ENCODE measurements around the gene KLK4. TPM values are rescaled to one million over a fixed set of nuclear protein-coding genes. Genes with fewer than 3 reads are reported as not detected.

KLK4 gene, protein sequence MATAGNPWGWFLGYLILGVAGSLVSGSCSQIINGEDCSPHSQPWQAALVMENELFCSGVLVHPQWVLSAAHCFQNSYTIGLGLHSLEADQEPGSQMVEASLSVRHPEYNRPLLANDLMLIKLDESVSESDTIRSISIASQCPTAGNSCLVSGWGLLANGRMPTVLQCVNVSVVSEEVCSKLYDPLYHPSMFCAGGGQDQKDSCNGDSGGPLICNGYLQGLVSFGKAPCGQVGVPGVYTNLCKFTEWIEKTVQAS
- polyA plus RNA-seq (2013, experiment 1 of 4): not detected
- not detected for polyA plus RNA-seq (2013, experiment 2 of 4)
- polyA plus RNA-seq (2013, experiment 3 of 4): not detected
- polyA plus RNA-seq (2013, experiment 4 of 4): not detected

DNA sequence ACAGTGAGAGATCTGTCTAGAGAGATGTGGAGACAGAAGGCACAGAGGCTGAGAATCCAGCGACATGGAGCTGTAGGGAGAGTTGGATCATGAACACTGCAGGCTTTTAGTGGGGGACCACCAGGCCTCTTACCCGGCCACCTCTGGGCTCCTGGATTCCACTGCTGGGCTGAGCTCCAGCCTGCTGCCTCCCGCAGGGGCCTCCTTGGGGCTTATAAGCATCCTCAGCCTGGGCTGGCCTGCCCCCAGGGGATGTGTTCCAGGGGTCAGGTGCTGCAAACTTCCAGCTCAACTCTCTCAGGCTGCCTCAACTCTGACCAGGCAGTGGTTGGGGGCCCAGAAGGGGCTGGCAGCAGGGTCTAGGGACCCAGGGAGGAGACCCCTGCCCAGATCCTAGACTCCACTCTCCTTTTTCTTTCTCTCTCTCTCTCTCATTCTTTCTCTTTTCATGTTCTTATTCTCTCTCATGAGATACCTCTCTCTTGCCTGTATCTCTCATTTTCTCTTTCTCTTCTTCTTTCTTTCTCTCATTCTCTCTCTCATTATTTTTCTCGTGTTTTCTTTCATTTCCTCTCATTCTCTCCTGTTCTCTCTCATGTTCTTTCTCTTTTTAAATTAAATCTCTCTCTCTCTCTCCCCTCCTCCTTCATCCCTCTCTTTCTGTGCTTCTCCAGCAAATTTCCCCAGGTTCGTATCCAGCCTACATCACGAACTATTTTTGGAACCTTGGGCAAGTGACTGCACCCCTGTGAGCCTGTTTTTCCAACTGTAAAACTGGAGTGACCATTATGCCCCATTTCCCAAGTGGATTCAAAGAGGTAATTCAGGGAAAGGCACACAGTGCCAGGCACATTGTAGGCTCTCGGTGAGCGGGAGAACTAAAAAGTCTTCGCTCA, at the start of gene KLK4:
TSS of gene KLK4 (minus strand) at position 190 of the 896 bp plus-strand sequence. CDS start 657 bp downstream, outside the sequence.
- H3K27ac ChIP-seq (ENCODE audit: insufficient read depth, low read depth, low read length, poor library complexity, severe bottlenecking): no peak within 1 kb of the TSS
- 79 to 81% methylated on average over 9 of the region's 9 CpGs for WGBS, 2 experiments
- peaks cover 83% of the 10 kb centered on the region for H3K27me3 ChIP-seq (ENCODE audit: control insufficient read depth, insufficient read depth, low read length, poor library complexity, severe bottlenecking)

GRCh38 chr19:50959731-50960500, 48.7 kb upstream of the KLK4 start:
- Histone ChIP-seq H3K27ac (ENCODE audit: insufficient read depth, low read depth, low read length, poor library complexity, severe bottlenecking) (no peak overlapping the region), H3K36me3 (ENCODE audit: control insufficient read depth, insufficient read depth, low read length) (no peaks in the 10 kb centered on the region), H3K4me3 (ENCODE audit: insufficient read depth, low read depth, low read length) (no peak overlapping the region), H3K27me3 (ENCODE audit: control insufficient read depth, insufficient read depth, low read length, poor library complexity, severe bottlenecking) (peaks cover 6% of the 10 kb centered on the region), H3K4me1 (ENCODE audit: control insufficient read depth, insufficient read depth, low read length) (no peaks in the 10 kb centered on the region), H3K9me3 (ENCODE audit: control insufficient read depth, low read length) (no peaks in the 10 kb centered on the region)
- WGBS, 2 experiments: 55 to 61% methylated on average over 7 to 8 of the region's 9 CpGs

More for the DNA sequence above, at the start of gene KLK4:
- H3K4me1 ChIP-seq (ENCODE audit: control insufficient read depth, insufficient read depth, low read length): no peaks in the 10 kb centered on the region
- H3K36me3 ChIP-seq (ENCODE audit: control insufficient read depth, insufficient read depth, low read length): no peaks in the 10 kb centered on the region
- H3K9me3 ChIP-seq (ENCODE audit: control insufficient read depth, low read length): no peaks in the 10 kb centered on the region
- H3K4me3 ChIP-seq (ENCODE audit: insufficient read depth, low read depth, low read length): no peak within 1 kb of the TSS

DNA sequence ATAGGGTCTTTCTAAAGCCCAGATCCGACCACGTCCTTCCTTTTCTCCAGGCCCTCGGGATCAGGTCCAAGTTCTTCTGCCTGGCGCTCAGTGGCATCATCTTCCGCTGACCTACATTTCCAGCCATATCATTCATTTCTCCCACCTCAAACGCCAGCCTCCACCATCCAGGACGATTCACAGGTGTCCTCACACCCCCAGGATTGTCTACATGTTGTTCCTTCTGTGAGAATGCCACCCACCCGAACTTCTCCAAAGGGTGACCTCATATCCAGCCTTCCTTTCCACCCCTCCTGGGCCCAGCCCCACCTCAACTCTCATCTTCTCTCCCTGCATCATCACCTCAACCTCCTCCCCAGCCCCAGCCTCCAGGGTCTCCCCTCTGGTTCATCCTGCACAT, 46.4 kb upstream of the KLK4 start:
- WGBS, 2 experiments: 86 to 90% methylated on average over 8 of the region's 8 CpGs
- H3K4me3 ChIP-seq (ENCODE audit: insufficient read depth, low read depth, low read length): no peak overlapping the region

DNA sequence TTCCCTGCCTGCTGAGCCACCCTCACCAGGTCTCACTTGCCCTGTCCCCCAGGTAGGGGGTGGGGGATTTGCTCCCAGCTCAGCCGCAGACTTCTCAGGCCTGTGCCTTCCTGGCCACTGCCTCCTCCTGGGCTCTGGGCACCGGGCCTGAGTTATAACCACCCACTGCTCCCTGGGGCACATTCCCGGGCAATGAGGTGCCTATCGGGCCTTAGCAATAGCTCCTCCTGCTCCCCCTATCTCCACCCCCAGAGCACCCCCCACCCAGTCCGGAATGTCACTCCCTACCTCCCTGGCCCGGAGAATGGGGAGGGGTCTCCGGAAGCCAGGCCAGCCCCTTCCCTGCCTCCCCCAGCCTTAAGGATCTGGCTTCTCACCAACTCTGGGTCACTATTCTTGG, 41.7 kb upstream of the KLK4 start, which contains the start of gene KLK5:
TSS of gene KLK5 (minus strand) at position 129 of the 400 bp plus-strand sequence. CDS start 381 bp downstream, outside the sequence.
- H3K9me3 ChIP-seq (ENCODE audit: control insufficient read depth, low read length): no peaks in the 10 kb centered on the region
- no peak within 1 kb of the TSS for H3K4me3 ChIP-seq (ENCODE audit: insufficient read depth, low read depth, low read length)
- no peaks in the 10 kb centered on the region for H3K27me3 ChIP-seq (ENCODE audit: control insufficient read depth, insufficient read depth, low read length, poor library complexity, severe bottlenecking)
- no peak within 1 kb of the TSS for H3K27ac ChIP-seq (ENCODE audit: insufficient read depth, low read depth, low read length, poor library complexity, severe bottlenecking)
- H3K36me3 ChIP-seq (ENCODE audit: control insufficient read depth, insufficient read depth, low read length): no peaks in the 10 kb centered on the region
- WGBS, 2 experiments: 59 to 62% methylated on average over 7 of the region's 7 CpGs
- no peaks in the 10 kb centered on the region for H3K4me1 ChIP-seq (ENCODE audit: control insufficient read depth, insufficient read depth, low read length)

More for the DNA sequence above, 46.4 kb upstream of the KLK4 start:
- Histone ChIP-seq H3K36me3 (ENCODE audit: control insufficient read depth, insufficient read depth, low read length) (no peaks in the 10 kb centered on the region), H3K4me1 (ENCODE audit: control insufficient read depth, insufficient read depth, low read length) (no peaks in the 10 kb centered on the region), H3K9me3 (ENCODE audit: control insufficient read depth, low read length) (no peaks in the 10 kb centered on the region), H3K27ac (ENCODE audit: insufficient read depth, low read depth, low read length, poor library complexity, severe bottlenecking) (no peak overlapping the region), H3K27me3 (ENCODE audit: control insufficient read depth, insufficient read depth, low read length, poor library complexity, severe bottlenecking) (peaks cover 6% of the 10 kb centered on the region)

DNA sequence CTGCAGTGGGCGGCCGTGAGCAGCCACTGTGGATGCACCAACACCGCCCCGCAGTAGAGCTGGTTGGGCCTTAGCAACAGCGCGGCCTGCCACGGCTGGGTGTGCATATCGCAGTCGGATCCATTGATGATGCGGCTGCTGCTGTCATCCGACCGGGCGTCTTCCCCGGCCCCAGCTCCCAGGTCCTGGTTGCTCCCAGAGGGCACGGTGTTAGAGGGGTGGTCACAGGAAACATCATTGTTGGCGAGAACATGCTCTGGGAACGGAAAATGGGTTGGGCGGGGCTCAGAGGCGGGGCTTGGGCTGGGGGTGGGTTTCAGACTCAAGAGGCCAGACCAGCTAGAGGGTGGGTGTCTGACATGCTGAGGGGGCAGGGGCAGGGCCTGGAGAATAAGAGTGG, 38.7 kb upstream of the KLK4 start:
- Histone ChIP-seq H3K27ac (ENCODE audit: insufficient read depth, low read depth, low read length, poor library complexity, severe bottlenecking) (no peak overlapping the region), H3K36me3 (ENCODE audit: control insufficient read depth, insufficient read depth, low read length) (no peaks in the 10 kb centered on the region), H3K27me3 (ENCODE audit: control insufficient read depth, insufficient read depth, low read length, poor library complexity, severe bottlenecking) (no peaks in the 10 kb centered on the region), H3K4me1 (ENCODE audit: control insufficient read depth, insufficient read depth, low read length) (no peaks in the 10 kb centered on the region), H3K4me3 (ENCODE audit: insufficient read depth, low read depth, low read length) (no peak overlapping the region), H3K9me3 (ENCODE audit: control insufficient read depth, low read length) (no peaks in the 10 kb centered on the region)
- WGBS, 2 experiments: 91 to 93% methylated on average over 19 of the region's 19 CpGs

DNA sequence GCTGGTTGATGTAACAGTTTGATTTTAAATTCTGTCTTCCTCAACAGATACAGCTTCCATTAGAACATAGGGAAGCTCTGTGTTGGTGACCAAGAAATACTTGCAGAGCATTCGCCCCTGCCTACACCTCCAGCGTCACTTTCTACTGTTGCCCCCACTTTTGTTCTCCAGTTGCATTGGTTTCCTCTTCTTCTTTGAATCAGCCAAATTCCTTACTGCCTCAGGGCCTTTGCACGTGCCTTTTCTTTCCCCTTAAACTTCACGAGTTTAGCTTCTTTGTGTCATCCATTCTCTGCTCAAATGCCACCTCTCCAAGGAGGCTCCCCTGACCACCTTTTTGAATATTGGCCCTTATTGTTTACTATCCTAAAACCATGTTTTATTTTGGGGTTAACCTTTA, 35.9 kb upstream of the KLK4 start:
- Histone ChIP-seq H3K27me3 (ENCODE audit: control insufficient read depth, insufficient read depth, low read length, poor library complexity, severe bottlenecking) (no peaks in the 10 kb centered on the region), H3K9me3 (ENCODE audit: control insufficient read depth, low read length) (no peaks in the 10 kb centered on the region), H3K4me3 (ENCODE audit: insufficient read depth, low read depth, low read length) (no peak overlapping the region), H3K36me3 (ENCODE audit: control insufficient read depth, insufficient read depth, low read length) (no peaks in the 10 kb centered on the region), H3K27ac (ENCODE audit: insufficient read depth, low read depth, low read length, poor library complexity, severe bottlenecking) (no peak overlapping the region), H3K4me1 (ENCODE audit: control insufficient read depth, insufficient read depth, low read length) (no peaks in the 10 kb centered on the region)
- WGBS, 2 experiments: 71 to 72% methylated on average over 4 of the region's 4 CpGs

- Histone ChIP-seq H3K4me1 (ENCODE audit: control insufficient read depth, insufficient read depth, low read length) (no peaks in the 10 kb centered on the region), H3K36me3 (ENCODE audit: control insufficient read depth, insufficient read depth, low read length) (no peaks in the 10 kb centered on the region), H3K4me3 (ENCODE audit: insufficient read depth, low read depth, low read length) (no peak overlapping the region), H3K27me3 (ENCODE audit: control insufficient read depth, insufficient read depth, low read length, poor library complexity, severe bottlenecking) (no peaks in the 10 kb centered on the region), H3K27ac (ENCODE audit: insufficient read depth, low read depth, low read length, poor library complexity, severe bottlenecking) (no peak overlapping the region), H3K9me3 (ENCODE audit: control insufficient read depth, low read length) (no peaks in the 10 kb centered on the region)
- 67 to 71% methylated on average over 4 of the region's 4 CpGs for WGBS, 2 experiments
Observed at GRCh38 chr19:50944795-50945194, 33.6 kb upstream of the KLK4 start.

DNA sequence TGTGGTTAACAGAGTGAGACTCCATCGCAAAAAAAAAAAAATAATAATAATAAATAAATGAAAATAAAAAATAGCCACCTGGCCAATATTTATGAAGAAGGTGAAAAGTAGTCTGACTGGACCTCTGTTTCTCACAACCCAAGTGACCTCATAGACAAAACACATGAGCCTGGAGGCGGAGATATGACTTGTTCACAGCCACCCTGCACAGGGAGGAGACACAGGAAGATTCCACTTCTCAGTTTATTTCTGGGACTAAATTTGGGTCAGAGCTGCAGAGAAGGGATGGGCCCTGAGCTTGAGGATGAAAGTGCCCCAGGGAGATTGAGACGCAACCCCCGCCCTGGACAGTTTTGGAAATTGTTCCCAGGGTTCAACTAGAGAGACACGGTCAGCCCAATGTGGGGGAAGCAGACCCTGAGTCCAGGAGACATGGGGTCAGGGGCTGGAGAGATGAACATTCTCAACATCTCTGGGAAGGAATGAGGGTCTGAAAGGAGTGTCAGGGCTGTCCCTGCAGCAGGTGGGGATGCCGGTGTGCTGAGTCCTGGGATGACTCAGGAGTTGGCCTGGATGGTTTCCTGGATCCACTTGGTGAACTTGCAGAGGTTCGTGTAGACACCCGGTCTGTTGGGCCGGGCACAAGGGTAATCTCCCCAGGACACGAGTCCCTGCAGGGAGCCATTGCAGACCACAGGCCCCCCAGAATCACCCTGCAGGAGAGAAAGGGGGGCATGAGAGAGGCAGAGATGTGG, 32.1 kb upstream of the KLK4 start:
- H3K27ac ChIP-seq (ENCODE audit: insufficient read depth, low read depth, low read length, poor library complexity, severe bottlenecking): no peak overlapping the region
- no peak overlapping the region for H3K4me3 ChIP-seq (ENCODE audit: insufficient read depth, low read depth, low read length)
- 88% methylated on average over 9 of the region's 10 CpGs for WGBS, 2 experiments

DNA sequence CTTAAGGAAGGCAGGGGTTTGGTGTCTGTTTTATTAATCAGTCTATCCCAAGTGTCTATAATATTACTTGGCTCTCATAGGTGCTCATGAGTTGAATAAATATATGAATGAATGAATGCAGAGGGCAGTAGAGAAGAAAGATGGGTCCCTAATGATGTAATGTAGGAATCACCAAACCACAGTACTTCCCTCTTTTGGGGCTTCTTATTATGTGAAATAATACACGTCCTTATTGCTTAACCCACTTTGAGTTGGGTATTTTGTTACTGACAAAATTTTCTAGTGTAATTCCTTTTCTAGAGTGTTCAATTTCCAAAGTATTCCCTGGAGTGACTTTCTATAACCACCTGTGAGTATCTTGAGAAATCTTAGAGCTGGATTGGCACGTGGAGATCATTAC, 28.4 kb upstream of the KLK4 start:
- WGBS, 2 experiments: 71 to 83% methylated on average over 1 to 2 of the region's 2 CpGs
- no peak overlapping the region for H3K4me3 ChIP-seq (ENCODE audit: insufficient read depth, low read depth, low read length)
- H3K9me3 ChIP-seq (ENCODE audit: control insufficient read depth, low read length): no peaks in the 10 kb centered on the region
- no peak overlapping the region for H3K27ac ChIP-seq (ENCODE audit: insufficient read depth, low read depth, low read length, poor library complexity, severe bottlenecking)
- no peaks in the 10 kb centered on the region for H3K36me3 ChIP-seq (ENCODE audit: control insufficient read depth, insufficient read depth, low read length)
- H3K4me1 ChIP-seq (ENCODE audit: control insufficient read depth, insufficient read depth, low read length): no peaks in the 10 kb centered on the region
- H3K27me3 ChIP-seq (ENCODE audit: control insufficient read depth, insufficient read depth, low read length, poor library complexity, severe bottlenecking): no peaks in the 10 kb centered on the region

More for the DNA sequence above, 32.1 kb upstream of the KLK4 start:
- Histone ChIP-seq H3K9me3 (ENCODE audit: control insufficient read depth, low read length) (no peaks in the 10 kb centered on the region), H3K36me3 (ENCODE audit: control insufficient read depth, insufficient read depth, low read length) (no peaks in the 10 kb centered on the region), H3K4me1 (ENCODE audit: control insufficient read depth, insufficient read depth, low read length) (no peaks in the 10 kb centered on the region), H3K27me3 (ENCODE audit: control insufficient read depth, insufficient read depth, low read length, poor library complexity, severe bottlenecking) (no peaks in the 10 kb centered on the region)

Measured in ectodermal cell (in vitro differentiated cells).